Measurements from ENCODE around the gene ENDOU.

GRCh38 chr12:47709671-47710070 lies 15.6 kb downstream of the ENDOU start:
- TF ChIP-seq MAFK (IDR thresholded peaks at IDR 0.05; ENCODE audit: partially characterized antibody) (no peak), CHD4 (IDR thresholded peaks at IDR 0.05; ENCODE audit: borderline replicate concordance) (no peak), CHD2 (IDR thresholded peaks at IDR 0.05; ENCODE audit: low read length, partially characterized antibody) (no peak), POLR2A (IDR thresholded peaks at IDR 0.05; ENCODE audit: low read length) (no peak), CTCF (IDR thresholded peaks at IDR 0.05) (no peak), JUN (IDR thresholded peaks at IDR 0.05) (no peak), HDAC2 (IDR thresholded peaks at IDR 0.05) (no peak), CBX8 (IDR thresholded peaks at IDR 0.05) (no peak), EP300 (IDR thresholded peaks at IDR 0.05) (no peak), MYC (IDR thresholded peaks at IDR 0.05; ENCODE audit: borderline replicate concordance, low read length) (no peak), RAD21 (conservative IDR thresholded peaks at IDR 0.05 in 1 of 2, IDR thresholded peaks at IDR 0.05 in 1 of 2) (no peak), USF2 (IDR thresholded peaks at IDR 0.05) (no peak)
- TF ChIP-seq, protein P1, sequence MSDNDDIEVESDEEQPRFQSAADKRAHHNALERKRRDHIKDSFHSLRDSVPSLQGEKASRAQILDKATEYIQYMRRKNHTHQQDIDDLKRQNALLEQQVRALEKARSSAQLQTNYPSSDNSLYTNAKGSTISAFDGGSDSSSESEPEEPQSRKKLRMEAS (IDR thresholded peaks at IDR 0.05): no peak

Data from A549 (cell line).